MM.1S (cell line): ENCODE measurements around the gene PSMB11.

Experiments
- DNase-seq: peaks from one replicate; pipeline ENCODE4 v3.0.0-alpha.2; 2015
- H2AFZ ChIP-seq: fragments of 300-600 bp; sonication (generic); 2 replicates; pipeline ENCODE4 v1.6.0; 2016; ENCODE audit warnings: antibody characterized with exemption, low read length
- H3F3A ChIP-seq: fragments of 300-600 bp; sonication (generic); 2 replicates; pipeline ENCODE4 v1.6.1; 2016; ENCODE audit warnings: mild to moderate bottlenecking, antibody characterized with exemption, low read length, moderate library complexity, mixed read lengths; ENCODE audit not compliant: insufficient read depth
- H3K27ac ChIP-seq: fragments of 300-600 bp; sonication (generic); 2 replicates; pipeline ENCODE4 v1.5.1; 2016; ENCODE audit warnings: mild to moderate bottlenecking, low read length
- H3K27me3 ChIP-seq: fragments of 300-600 bp; sonication (generic); replicated peaks from 2 replicates; pipeline ENCODE4 v1.6.0; 2016; ENCODE audit warnings: low read length; ENCODE audit not compliant: insufficient read depth
- H3K36me3 ChIP-seq: fragments of 300-600 bp; sonication (generic); replicated peaks from 2 replicates; pipeline ENCODE4 v1.6.1; 2016; ENCODE audit warnings: mild to moderate bottlenecking, low read length, mixed read lengths; ENCODE audit not compliant: insufficient read depth
- H3K4me1 ChIP-seq: fragments of 300-600 bp; sonication (generic); 2 replicates; pipeline ENCODE4 v1.6.1; 2016; ENCODE audit warnings: low read length, mixed read lengths
- H3K4me2 ChIP-seq: fragments of 300-600 bp; sonication (generic); 2 replicates; pipeline ENCODE4 v1.6.0; 2016; ENCODE audit warnings: low read depth, low read length
- H3K4me3 ChIP-seq: fragments of 300-600 bp; sonication (generic); 2 replicates; pipeline ENCODE4 v1.5.1; 2016; ENCODE audit warnings: low read length, mixed read lengths
- H3K79me2 ChIP-seq: fragments of 300-600 bp; sonication (generic); 2 replicates; pipeline ENCODE4 v1.6.1; 2016; ENCODE audit warnings: mixed run types, low read length, mixed read lengths
- H3K9ac ChIP-seq: fragments of 300-600 bp; sonication (generic); 2 replicates; pipeline ENCODE4 v1.6.1; 2016; ENCODE audit warnings: low read length, mixed read lengths
- H3K9me2 ChIP-seq: fragments of 300-600 bp; sonication (generic); replicated peaks from 2 replicates; pipeline ENCODE4 v1.6.1; 2016; ENCODE audit warnings: mild to moderate bottlenecking, low read length, mixed read lengths; ENCODE audit not compliant: insufficient read depth
- H3K9me3 ChIP-seq: fragments of 300-600 bp; sonication (generic); replicated peaks from 2 replicates; pipeline ENCODE4 v1.6.1; 2016; ENCODE audit warnings: mild to moderate bottlenecking, low read length, mixed read lengths; ENCODE audit not compliant: insufficient read depth
- H4K20me1 ChIP-seq: fragments of 300-600 bp; sonication (generic); 2 replicates; pipeline ENCODE4 v1.6.1; 2016; ENCODE audit warnings: mild to moderate bottlenecking, low read length, moderate library complexity, mixed read lengths; ENCODE audit not compliant: insufficient read depth
- EZH2 ChIP-seq: fragments of 300-600 bp; sonication (generic); optimal IDR thresholded peaks from 2 replicates; pipeline ENCODE3; 2017; ENCODE audit warnings: low read depth, mild to moderate bottlenecking, antibody characterized with exemption, low read length, mixed read lengths
- EZH2phosphoT487 ChIP-seq: fragments of 300-600 bp; sonication (generic); IDR thresholded peaks from 2 replicates; pipeline ENCODE4 v1.6.1; 2018; ENCODE audit warnings: antibody characterized with exemption, low read length
- TF ChIP-seq, protein P1 (sequence below): fragments of 300-600 bp; sonication (generic); IDR thresholded peaks from 2 replicates; pipeline ENCODE4 v1.5.1; 2016; ENCODE audit warnings: antibody characterized with exemption, low read length, mixed read lengths

The PSMB11 gene

DNA sequence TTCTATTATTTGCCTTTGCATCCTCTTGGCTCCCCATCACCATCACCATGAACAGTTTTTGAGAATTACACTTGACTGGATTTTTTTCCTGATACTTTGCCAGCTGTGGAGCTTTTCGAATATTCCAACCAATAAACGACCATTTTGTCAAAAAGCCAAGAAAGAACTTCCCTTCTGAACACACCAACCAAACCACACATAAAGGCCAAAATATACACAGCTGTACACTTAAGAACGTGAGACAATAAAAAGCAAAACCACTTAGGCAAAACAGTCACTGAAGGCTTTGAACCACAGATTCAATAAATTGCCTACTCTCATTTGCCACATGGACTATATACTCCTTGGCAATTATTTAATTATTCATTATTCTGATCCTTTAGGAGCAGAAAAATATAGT, 33.2 kb upstream of the PSMB11 start:
- DNase-seq = peak; percentile 8

DNA sequence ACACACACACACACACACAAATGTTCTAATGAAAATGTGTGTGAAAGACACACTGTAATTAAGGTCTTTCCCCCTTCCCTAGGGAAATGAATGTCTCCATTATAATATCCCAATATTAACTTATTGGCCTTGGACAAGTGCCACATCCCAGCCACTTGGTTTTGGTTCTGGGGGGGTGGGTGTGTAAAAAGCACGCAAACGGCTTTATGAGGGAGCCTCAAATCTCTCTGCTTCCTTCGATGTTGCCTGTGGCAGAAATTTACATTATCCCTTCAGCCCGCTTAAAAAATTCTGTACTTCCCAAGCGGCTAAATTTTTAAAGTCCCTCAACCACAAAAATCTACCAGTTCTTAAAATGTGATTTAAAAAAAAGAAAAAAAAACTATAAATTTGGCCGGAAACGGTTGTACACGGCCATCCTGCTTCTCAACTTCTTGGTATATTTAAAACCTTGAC, 32.5 kb upstream of the PSMB11 start:
- Histone ChIP-seq H3K27me3 (no peaks in the 10 kb centered on the region), H3K27ac (peak overlapping the region; percentile 55; the same call in 1 of the 2 replicates), H3K9ac (peak overlapping the region; percentile 60)

More for the DNA sequence above, 33.2 kb upstream of the PSMB11 start:
- Histone ChIP-seq H4K20me1 (no peaks in the 10 kb centered on the region), H3K79me2 (no peaks in the 10 kb centered on the region), H3K4me3 (peak overlapping the region; percentile 63), H3K4me1 (peaks cover 17% of the 10 kb centered on the region; the same call in 1 of the 2 replicates), H3K27ac (peak overlapping the region; percentile 55; the same call in 1 of the 2 replicates), H3K36me3 (no peaks in the 10 kb centered on the region), H3K9me3 (no peaks in the 10 kb centered on the region), H3F3A (peaks cover 19% of the 10 kb centered on the region), H3K27me3 (no peaks in the 10 kb centered on the region), H3K4me2 (peak overlapping the region; percentile 56), H3K9me2 (no peaks in the 10 kb centered on the region), H2AFZ (0 out of 2 replicates have a peak overlapping the region, but pooled peaks have one; percentile 8), H3K9ac (peak overlapping the region; percentile 60; the same call in 1 of the 2 replicates)
- TF ChIP-seq, protein P1, sequence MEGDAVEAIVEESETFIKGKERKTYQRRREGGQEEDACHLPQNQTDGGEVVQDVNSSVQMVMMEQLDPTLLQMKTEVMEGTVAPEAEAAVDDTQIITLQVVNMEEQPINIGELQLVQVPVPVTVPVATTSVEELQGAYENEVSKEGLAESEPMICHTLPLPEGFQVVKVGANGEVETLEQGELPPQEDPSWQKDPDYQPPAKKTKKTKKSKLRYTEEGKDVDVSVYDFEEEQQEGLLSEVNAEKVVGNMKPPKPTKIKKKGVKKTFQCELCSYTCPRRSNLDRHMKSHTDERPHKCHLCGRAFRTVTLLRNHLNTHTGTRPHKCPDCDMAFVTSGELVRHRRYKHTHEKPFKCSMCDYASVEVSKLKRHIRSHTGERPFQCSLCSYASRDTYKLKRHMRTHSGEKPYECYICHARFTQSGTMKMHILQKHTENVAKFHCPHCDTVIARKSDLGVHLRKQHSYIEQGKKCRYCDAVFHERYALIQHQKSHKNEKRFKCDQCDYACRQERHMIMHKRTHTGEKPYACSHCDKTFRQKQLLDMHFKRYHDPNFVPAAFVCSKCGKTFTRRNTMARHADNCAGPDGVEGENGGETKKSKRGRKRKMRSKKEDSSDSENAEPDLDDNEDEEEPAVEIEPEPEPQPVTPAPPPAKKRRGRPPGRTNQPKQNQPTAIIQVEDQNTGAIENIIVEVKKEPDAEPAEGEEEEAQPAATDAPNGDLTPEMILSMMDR = no peak
- TF ChIP-seq EZH2 = no peak
- TF ChIP-seq EZH2phosphoT487 = no peak

DNA sequence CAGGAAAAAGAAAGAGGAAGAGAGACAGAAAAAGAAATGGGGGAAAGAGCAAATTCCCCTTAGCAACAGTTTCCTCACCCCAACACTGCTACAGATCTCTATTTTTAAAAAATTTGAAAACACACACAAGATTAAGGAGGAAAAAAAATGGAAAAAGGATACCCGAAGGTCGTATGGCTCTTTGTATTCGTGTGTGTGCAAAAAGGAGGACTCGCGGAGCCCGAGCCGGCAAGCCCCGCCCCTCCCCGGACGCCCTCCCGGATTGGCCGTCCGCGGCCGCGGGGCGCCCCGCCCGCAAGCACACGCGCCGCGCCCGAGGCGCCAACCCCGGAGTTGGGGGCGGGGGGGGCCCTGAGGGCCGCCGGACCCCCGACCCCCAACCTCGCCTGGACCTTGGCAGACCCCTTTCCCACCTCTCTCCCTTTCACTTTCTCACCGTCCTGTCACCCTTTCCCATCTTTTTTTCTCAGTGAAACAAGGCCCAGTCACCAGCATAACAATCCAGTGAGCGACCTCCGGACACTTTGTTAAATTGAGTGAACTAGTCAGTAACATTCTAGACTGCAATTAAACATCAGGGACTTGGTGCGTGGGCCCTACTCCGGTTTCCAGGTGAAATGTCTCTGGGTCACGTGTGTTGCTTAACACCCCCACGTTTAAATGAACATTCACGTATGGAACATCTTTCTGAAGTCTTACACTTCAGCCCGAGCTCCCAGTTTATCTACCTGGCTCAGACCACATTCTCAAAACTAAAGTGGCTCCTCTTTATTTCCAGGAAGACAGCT, 31.9 kb upstream of the PSMB11 start, which contains the start of gene C14orf93:
C14orf93 (minus strand) TSS at position 205 of the 788 bp plus-strand sequence. CDS start 11,120 bp downstream, outside the sequence.
- Histone ChIP-seq H3K4me3 (peak within 1 kb of the TSS; percentile 63), H3K27ac (peak within 1 kb of the TSS; percentile 55; the same call in 1 of the 2 replicates)

More for the DNA sequence above, 32.5 kb upstream of the PSMB11 start:
- Histone ChIP-seq H3K79me2 (no peaks in the 10 kb centered on the region), H3K4me3 (peak overlapping the region; percentile 63), H3K4me1 (peaks cover 17% of the 10 kb centered on the region; the same call in 1 of the 2 replicates), H3K4me2 (peak overlapping the region; percentile 56), H3K9me2 (no peaks in the 10 kb centered on the region), H2AFZ (0 out of 2 replicates have a peak overlapping the region, but pooled peaks have one; percentile 42), H3K9me3 (no peaks in the 10 kb centered on the region), H3F3A (peaks cover 19% of the 10 kb centered on the region), H4K20me1 (no peaks in the 10 kb centered on the region), H3K36me3 (no peaks in the 10 kb centered on the region)
- TF ChIP-seq EZH2 (no peak), EZH2phosphoT487 (no peak)
- TF ChIP-seq, protein P1 = no peak
- DNase-seq = no peak

More for the DNA sequence above, 31.9 kb upstream of the PSMB11 start, which contains the start of gene C14orf93:
- Histone ChIP-seq H3F3A (peaks cover 19% of the 10 kb centered on the region), H3K9me2 (no peaks in the 10 kb centered on the region), H2AFZ (peak within 1 kb of the TSS; percentile 85), H3K9me3 (no peaks in the 10 kb centered on the region), H4K20me1 (no peaks in the 10 kb centered on the region), H3K4me2 (peak within 1 kb of the TSS; percentile 61), H3K9ac (peak within 1 kb of the TSS; percentile 60), H3K79me2 (no peaks in the 10 kb centered on the region), H3K36me3 (no peaks in the 10 kb centered on the region), H3K27me3 (no peaks in the 10 kb centered on the region), H3K4me1 (peaks cover 17% of the 10 kb centered on the region; the same call in 1 of the 2 replicates)
- DNase-seq = peak; percentile 68
- TF ChIP-seq EZH2phosphoT487 = no peak
- no peak for TF ChIP-seq EZH2
